GM19238 (cell line): Measurements from ENCODE around the gene SHISAL1.

Source experiments
- DNase-seq: peaks from one replicate; pipeline ENCODE4 v3.0.0; 2011; ENCODE audit warnings: low spot score; ENCODE audit not compliant: insufficient read length

Gene SHISAL1

DNA sequence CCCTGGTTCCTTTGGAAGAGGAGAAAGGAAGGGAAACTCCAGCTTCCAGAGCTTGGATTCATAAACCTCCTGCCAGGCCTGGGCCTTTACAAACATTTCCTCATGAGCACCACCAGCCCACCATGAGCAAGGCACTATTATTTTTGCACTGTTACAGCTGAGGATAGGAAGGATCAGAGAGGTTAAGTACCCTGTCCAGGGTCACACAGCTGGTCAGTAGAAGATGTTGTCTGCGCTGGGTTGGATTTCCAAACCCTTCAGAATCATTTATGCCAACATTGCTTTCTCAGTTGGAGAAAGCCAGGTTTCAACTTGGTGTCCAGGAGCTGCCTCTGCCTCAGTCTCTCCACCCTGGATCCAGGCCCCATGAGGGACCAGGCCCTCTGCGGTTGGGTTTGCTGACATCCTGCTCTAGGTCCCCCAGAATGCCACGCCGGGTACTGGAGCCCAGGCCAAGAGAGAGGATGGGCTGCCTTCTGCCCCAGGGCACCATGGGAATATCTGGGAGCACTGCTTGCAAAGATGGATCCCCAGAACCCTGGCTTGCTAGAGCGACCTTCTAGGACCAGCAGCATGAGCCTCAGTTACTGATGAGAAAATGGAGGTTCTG, 29.7 kb upstream of the SHISAL1 start:
- no peak for DNase-seq

DNA sequence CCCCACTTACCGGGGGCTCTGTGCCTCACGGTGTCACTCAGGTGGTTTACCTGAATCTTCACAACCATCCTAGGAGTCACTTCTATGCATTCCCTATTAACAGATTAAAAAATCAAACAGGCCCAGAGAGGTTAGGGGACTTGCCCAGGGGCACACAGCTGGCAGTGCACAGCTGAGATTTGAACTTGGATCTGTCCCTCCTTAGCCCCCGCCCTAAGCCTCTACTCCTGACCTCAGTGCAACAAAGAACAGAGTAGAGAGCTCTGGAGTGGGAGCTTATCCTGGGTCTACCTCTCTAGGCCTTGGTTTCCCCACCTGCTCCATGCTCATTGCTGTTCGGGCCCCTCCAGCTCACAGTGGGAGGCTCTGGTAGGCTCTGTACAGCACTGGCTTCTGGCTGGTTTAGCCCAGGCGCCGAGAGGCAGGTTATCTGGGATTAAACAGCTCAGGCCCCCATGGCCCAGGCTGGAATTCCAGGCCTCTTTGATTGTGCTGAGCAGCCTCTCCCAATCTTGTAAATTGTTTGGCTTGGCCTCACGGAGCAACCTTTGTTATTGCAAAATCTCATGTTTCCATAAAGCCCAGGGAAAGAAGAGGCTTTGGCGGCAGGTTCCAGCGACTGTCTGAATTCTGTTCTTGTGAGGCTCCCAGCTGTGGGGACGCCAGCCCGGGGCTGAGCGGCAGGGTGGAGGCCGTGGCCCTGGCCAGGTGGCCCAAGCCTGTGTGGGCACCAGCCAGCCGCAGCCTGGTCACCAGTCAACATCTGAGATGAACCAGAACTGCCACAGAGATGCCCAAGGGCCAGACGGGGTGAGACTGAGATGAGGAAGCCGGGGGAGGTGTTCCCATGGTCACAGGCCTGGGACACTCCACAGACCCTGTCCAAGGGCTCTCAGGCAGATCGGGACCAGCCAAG, 28.9 kb upstream of the SHISAL1 start:
- DNase-seq = no peak

DNA sequence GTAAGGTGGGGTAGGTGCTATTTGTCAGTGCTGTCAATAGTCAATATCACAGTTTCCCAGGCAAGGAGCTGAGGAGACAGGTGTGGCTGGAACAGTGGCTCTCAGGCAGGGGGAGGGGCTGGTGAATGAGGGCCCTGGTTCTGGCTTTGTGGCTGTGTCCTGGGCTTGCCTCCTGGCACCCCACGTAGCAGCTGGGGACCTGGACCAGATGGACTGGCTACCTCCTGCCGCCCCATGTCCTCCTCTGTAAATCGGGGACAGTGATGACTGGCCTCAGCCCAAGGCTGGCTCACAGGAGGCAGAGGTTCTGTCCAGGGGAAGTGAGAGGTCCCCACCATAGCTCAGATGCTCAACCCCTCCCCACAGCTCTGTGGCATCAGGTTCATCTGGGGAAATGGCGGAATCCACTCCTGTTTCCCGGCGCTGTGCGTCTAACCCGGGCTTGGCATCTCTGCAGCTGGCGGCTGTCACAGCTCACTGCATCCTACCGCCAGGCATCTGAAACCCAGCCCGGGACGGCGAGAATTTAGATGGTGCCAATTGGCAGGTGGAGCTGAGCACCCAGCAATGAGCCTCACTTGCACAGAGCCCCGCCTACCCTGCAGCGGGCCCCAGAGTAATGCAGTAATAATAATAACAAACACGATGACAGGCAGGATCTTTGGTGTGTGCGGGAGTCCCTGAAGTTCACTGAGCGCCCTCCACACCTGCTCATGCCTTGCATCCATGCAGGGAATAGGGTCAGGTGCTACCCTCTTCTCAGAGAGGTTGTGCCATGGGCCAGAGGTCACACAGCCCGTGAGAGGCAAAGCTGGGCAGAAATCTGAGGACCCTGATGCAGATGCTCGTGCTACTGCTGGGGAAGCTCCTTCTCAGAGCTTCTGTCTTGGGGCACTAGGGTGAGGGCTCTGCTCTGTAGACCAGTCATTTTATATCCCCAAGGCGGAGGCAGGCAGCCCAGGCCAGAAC, 27.8 kb upstream of the SHISAL1 start:
- DNase-seq = no peak

DNA sequence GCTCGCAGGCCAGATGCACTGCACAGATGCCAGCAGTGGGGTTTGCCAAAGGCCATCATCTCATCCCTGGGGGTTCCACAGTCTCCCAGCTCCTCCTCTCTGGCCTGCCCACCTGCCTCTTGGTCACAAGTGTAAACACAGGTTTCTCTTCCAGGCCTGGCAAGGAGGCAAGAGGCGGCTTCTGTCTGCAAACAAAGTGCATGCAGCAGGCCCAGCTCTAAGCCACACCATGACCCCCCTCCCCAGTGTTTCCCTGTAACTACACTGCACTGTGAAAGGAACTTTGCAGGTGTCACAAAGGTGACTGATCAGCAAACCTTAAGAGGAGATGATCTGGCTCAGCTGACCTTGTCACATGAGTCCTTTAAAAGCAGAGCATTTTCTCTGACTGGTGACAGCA, 26.2 kb upstream of the SHISAL1 start:
- no peak for DNase-seq

DNA sequence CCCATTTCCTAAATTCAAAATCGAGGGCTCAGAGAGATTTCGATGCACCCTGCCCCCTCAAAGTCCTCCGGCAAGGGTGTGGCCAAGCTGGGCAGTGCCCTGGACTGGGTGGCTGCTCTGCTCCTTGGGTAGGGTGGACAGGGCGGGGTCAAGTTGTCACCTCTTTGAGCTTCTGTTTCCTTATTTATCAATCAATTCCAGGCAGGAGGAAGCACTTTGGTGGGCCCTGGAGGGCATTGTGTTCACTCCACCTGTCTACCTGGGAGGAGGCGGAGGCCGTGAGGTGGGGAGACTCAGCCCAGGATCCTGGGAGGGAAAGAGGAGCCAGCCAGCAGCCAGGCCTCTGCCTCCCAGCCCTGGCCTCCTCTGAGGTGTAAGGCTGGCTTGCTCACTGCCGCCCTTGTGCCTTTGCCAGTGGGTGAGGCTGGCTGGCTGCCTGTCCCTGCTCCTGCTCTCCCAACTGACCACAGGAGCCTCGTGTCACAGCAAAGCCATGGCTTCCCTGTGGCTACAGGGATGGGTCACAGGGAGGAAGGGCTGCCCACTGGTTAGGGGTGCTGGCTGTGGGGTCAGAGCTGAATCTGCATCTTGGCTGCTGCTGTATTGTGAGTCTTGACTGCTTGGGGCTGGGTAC, 25.5 kb upstream of the SHISAL1 start:
- no peak for DNase-seq

DNA sequence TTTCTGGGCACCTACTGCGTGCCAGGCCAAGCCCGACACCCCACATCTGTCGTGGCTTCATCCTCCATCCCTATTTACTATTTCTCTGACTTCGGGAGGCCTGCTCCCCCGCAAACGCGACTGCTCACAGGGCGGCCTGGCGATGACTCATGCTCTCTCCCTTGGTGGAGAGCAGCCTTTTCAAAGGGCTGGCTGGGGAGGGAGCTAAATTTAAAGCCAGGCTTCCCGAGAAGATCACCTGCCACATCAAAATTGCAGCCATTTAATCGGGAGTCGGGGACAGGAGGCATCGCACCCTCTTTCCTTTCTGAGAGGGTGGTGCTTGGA, 24.9 kb upstream of the SHISAL1 start:
- no peak for DNase-seq

DNA sequence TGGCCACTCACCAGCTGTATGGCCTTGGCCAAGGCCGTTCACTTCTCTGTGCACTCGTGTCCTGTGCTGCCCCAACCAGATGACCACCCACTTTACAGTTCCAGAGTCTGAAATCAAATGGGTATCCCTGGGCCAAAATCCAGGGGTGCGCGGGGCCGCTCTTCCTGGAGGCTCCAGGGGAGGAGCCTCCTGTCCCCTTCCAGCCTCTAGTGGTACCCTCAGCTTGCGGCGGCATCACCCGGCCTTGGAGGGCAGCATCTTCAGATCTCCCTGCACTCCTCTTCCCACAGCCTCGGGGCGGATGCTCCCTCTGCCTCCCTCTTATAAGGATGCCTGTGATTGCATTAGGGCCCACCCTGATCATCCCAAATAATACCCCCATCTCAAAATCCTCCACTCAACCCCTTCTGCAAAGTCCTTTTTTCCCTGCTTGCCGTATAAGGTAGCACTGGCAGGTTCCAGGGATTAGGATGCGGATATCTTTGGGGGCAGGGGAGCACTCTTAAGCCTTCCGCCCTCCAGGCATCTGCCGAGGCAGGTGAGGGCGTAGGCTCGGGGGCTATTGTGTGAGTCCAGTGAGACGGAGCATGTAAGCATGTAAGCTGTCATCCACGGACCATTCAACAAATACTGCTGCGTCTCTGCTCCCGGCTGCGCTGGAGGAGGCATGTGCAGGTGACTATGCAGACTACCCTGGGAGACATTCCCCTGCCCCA, 24.4 kb upstream of the SHISAL1 start:
- no peak for DNase-seq

DNA sequence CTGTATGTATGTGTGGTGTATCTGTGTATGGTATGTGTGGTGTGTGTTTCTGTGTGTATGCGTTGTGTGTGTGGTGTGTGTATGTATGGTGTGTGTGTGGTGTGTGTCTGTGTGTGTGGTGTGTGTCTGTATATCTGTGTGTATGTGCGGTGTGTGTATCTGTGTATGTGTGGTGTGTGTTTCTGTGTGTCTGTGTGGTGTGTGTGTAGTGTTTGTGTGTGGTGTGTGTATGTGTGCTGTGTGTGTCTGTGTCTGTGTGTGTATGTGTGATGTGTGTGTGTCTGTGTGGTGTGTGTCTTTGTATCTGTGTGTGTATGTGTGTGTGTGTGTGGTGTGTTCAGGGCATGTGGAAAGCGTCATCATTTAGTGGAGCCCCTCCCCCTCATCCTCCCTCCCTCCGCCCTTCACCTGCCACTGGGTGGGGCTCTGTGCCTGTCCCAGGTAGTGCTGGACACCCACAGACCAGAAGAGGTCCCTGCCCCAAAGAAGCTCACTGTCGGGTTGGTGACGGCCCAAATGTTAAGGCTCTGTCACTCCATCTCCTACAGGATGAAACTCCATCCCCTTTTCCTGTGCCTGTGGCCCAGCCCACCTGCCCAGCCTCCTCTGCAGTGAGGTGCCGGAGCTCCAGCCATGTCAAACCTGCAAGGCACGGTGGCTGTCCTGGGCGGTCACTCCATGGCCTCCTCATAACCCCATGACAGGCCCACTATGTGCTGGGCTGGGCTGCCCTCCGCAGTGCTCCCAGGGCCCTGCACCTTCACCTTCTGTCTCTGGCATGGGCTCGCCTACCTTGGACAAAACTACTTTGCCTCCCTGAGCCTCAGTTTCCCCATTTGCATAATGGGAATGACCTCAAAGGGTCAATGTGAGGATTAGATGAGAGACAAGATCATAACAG, 23.4 kb upstream of the SHISAL1 start:
- DNase-seq = no peak

DNA sequence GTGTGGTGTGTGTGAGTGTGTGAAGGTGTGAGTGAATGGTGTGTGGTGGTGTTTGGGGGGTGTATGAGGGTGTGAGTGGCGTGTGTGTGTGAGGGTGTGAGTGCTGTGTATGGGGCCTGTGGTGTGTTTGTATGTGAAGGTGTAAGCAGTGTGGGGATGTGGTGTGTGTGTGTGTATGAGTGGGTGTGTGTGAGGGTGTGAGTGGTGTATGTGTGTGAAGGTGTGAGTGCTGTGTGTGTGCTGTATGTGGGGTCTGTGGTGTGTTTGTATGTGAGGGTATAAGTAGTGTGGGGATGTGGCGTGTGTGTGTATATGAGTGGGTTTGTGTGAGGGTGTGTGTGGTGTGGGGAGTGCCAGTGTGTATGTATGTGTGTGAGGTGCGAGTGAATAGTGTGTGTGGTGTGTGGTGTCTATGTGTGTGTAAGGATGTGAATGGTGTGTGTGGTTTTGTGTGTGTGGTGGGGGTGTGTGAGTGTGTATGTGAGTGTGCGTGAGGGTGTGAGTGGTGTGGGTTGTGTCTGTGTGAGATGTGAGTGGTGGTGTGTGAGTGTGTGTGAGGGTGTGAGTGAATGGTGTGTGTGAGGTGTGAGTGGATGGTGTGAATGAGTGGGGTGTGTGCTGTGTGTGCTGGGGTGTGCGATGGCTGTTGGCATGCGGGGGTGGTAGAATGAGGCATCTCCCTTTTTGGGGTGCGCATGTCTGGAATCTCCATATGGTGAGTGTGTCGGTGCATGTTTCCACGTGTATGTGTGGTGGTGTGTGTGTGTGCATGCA, 22.5 kb upstream of the SHISAL1 start:
- DNase-seq = no peak

DNA sequence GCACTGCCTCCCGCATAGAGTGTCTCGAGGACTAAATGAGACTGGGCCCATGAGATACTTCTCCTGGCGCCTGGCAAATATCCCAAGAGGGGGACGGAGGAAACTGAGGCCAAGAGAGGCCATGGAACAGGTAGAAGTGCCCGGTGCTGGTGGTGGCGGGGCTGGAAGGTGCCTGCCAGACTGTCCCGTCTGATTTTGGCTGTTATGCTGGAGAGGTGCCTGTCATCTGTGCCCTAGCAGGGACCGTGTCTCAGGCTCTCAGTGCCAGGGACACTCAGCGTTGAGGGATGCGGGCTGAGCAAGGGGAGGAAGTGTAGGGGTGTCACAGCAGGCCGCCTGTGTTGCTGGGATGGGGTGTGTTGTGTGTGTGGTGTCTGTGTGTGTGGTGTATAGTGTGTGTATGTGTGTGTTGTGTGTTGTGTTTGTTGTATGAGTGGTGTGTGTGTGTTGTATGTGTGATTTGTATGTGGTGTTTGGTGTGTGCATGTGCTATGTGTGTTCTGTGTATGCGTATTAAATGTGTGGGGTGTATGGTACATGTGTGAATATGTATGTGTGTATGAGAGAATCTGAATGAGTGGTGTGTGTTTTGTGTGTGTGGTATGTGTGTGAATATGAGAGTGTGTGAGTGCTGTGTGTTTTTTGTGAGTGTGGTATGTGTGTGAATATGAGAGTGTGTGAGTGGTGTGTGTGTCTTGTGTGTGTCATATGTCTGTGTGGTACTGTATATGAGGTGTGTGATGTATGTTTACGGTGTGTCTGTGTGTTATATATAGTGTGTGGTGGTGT, 21.3 kb upstream of the SHISAL1 start:
- no peak for DNase-seq

DNA sequence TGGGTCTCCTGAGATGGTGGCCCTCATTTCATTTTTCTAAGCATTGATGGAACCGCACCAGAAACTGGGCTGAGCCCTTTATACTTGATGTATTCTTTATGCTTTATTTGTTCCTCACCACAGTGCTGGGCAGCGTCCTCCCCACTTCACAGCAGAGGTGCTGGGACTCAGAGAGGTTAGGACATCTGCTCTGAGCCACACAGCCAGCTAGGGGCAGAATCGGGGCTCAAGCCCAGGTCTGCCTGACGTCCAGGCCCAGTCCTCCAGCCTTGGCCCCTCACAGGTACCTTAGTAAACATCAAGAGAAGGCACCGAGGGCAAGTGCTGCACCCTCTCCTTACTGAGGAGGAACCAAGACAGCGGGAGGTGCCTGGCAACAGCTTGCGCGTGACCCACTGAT, 20.2 kb upstream of the SHISAL1 start:
- DNase-seq = no peak

DNA sequence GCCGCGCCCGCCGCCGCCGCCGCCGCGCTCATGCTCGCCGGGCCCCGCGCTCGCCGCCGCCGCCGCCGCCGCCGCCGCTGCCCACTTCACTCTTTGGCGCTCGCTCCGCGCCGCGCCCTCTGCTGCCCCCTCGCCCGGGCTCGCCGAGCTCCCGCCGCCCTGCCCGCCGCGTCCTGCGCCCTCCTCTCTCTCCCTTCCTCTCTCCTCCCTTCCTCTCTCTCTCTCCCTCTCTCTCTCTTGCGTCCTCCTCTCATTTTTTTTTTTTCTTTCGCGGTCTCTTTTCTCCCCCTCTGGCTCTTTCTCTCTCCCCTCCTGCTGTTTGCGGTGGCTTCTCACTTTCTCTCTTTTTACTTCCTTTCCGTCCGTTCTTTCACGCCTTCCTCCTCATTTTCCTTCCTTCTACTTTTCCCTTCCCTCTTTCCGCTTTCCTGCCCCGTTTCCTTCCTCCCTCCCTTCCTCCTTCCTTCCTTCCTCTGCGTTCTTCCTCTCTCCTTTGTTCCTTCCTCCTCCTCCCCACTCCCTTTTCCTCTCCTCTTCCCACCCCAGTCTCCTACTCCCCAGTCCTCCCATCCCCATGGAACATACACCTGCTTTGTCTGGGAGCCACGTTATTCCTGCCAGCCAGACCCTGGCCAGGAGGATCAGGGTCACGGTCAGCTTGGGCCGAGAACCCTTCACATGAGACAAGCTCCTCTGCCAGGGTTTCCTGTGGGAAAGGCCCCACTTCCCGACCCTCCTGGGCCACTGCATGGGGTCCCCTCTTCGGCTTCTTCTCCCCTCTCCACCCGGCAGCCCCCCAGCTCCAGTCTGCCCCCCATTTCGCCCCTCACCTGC, 19.3 kb upstream of the SHISAL1 start:
- DNase-seq = no peak

DNA sequence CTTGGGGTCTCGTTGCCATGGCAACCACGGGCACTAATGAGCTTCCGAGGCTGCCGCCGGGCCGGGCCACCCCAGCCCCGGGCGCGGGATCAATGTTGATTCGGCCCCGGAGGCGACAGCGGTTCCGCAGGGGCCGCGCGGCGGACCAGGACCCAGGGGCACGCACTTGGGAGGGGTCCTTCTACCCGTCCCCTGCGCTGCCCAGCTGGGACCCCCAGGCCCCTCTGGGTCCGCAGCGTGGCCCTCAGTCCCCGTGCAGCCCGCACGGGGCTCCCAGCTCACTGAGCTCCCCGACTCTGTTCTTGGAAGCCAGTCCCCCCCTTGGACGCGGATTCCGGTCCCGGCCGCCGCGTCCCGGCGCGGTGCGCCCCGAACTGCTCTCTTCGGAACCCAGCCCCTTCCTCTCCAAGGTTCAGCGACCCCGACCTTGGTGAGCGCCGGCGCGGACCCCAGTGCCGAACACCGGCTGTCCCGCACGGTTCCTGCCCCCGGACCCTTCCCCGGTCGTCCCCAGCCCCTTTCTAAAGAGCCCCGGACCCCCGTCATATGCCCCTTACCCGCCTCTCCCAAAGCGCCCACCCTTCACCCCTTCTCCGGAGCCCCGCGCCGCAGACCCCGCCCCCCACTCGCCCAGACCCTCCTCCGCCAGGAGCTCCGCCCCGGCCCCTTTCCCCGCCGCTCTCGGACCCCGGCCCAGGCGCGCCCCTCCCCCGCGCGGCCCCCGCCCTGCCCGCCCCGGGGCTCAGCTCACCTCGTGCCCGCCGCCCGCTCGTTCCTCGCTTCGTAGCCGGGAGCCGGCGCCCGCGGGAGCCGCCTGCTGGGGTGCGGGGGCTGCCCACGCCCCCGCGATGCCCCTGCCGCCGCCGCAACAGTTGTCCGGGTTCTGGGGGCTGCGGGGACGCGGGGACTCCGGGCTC, 18.3 kb upstream of the SHISAL1 start:
- DNase-seq = no peak

DNA sequence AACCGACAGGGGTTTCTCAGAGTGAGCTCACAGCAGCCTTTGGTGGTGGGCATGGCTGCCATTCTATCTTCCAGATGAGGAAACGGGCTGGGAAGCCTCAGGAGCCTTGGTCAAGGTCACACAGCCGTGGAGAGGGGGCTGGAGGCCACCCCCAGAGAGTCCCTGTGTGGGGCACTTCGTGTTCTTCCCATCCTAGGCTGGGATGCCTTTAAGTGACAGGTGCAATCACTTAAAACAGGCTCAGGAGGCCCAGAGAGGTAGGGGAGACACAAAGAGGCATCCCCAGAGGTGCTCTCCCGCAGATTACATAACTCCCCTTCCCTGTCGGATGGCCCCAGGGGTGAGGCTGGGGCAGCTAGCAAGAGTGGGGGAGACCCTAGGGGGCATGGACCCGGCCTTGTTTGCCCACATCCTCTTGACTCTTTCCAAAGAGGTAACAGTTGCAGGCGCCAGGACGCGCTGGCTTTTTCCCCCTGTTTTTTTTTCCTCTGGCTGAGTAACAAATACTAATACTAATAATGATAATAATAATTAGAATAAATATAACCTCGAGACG, 17.5 kb upstream of the SHISAL1 start:
- DNase-seq = no peak

DNA sequence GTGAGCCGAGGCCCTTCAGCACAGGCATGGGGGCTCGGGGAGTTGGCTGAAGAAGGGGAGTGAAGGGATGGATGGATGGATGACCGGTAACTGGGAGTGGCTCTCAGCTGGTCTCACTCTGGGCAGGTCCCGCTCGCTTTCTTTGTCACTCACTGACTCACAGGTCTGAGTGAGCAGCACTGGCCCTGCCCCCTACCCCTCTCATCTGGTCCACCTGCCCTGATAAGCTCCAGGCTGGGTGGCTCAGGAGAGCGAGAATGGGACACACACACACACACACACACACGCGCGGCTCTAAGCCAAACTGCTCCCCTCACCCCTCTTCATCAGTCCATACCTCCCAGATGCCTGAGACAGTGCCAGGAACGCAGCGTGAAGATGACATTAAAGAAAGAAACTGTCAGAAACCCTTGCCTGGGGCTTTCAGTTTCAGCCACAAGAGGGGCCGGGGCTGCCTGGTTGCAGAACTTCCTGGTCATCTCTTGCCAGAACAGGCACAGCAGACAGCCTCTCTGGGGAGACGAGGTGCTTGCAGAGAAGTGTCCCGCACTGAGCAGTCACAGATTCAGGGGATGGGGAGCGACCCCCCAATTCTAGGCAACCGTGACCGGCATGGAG, 16.5 kb upstream of the SHISAL1 start:
- peak; percentile 90 for DNase-seq

DNA sequence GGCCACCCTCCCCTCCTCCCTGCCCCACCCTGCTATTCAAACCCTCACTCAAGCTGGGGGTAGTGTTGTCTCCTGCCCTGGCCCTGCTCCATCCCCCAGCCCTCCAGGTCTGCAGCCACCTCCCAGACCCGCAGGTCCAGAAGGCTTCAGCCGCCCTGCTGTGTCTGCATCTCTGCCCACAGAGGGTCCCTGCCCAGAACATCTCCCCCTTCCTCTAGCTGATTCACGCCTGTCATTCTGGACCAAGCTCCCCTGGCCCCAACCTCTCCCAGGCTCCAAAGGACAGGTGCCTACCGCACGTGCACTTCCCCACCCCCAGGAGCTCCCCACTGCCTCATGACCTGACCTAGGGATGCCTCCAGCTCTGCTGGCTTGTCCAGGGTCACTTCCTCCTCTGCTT, 16.0 kb upstream of the SHISAL1 start:
- DNase-seq = no peak
